IMR-90 (cell line): ENCODE results near the gene AJM1. TPM values are rescaled to one million over a fixed set of nuclear protein-coding genes. Genes with fewer than 3 reads are reported as not detected.

ENCODE experiments used
- ATAC-seq: fragments of 200-7000 bp; cut with Tn5 transposase; 2 replicates; pipeline ENCODE4 v1.9.1; 2020; ENCODE audit warnings: low read depth, mild to moderate bottlenecking, moderate library complexity
- BruUV-seq: library from RNA; stranded (reverse); fragments of 400-500 nt; replicated peaks from 2 replicates; lab custom pipeline; 2021; lab: Mats Ljungman, UMichigan
- CTCF ChIA-PET: fragments of 300-600 bp; formaldehyde crosslinking; extraction: SDS; loops from one replicate; lab custom pipeline; 2021; ENCODE audit warnings: antibody characterized with exemption; lab: Yijun Ruan, JAX
- POLR2A ChIA-PET: fragments of 300-600 bp; sonication (Branson Sonifier 250); formaldehyde crosslinking; loops from one replicate; lab custom pipeline; 2022; ENCODE audit warnings: antibody characterized with exemption; ENCODE audit not compliant: unreplicated experiment; lab: Charles Lee
- DNase-seq: peaks from one replicate; pipeline ENCODE4 v3.0.0; 2013
- H2AFZ ChIP-seq: replicated peaks from 2 replicates; pipeline ENCODE3; 2013; ENCODE audit warnings: low read length, mild to moderate bottlenecking; ENCODE audit not compliant: poor library complexity
- H2AK5ac ChIP-seq: 2 replicates; pipeline ENCODE4 v1.6.1; 2013; ENCODE audit warnings: low read depth, low read length, inconsistent platforms
- H2AK9ac ChIP-seq: replicated peaks from 2 replicates; pipeline ENCODE3; 2013; ENCODE audit warnings: mild to moderate bottlenecking, low read depth, low read length, moderate library complexity; ENCODE audit not compliant: poor library complexity
- H2BK120ac ChIP-seq: 2 replicates; pipeline ENCODE4 v1.6.1; 2013; ENCODE audit warnings: low read depth, low read length, inconsistent platforms
- H2BK15ac ChIP-seq: 3 replicates; pipeline ENCODE4 v1.6.1; 2013; ENCODE audit warnings: low read depth, low read length, inconsistent platforms
- H2BK20ac ChIP-seq: 2 replicates; pipeline ENCODE4 v1.6.1; 2013; ENCODE audit warnings: low read depth, mild to moderate bottlenecking, inconsistent platforms, low read length, moderate library complexity
- H2BK5ac ChIP-seq: 2 replicates; pipeline ENCODE4 v1.6.1; 2013; ENCODE audit warnings: mild to moderate bottlenecking, low read depth, low read length, inconsistent platforms; ENCODE audit not compliant: poor library complexity, severe bottlenecking
- H3K14ac ChIP-seq: replicated peaks from 2 replicates; pipeline ENCODE4 v1.6.1; 2013; ENCODE audit warnings: low read depth, low read length, inconsistent platforms
- H3K18ac ChIP-seq: 2 replicates; pipeline ENCODE4 v1.6.1; 2013; ENCODE audit warnings: low read depth, low read length, control low read depth
- H3K23ac ChIP-seq: 2 replicates; pipeline ENCODE4 v1.6.1; 2013; ENCODE audit warnings: low read depth, low read length, inconsistent platforms
- H3K27ac ChIP-seq: 2 replicates; pipeline ENCODE4 v1.5.1; 2013; ENCODE audit warnings: mild to moderate bottlenecking, control low read depth, low read length; ENCODE audit not compliant: insufficient read depth
- H3K27me3 ChIP-seq: 2 replicates; pipeline ENCODE4 v1.6.1; 2013; ENCODE audit warnings: low read length; ENCODE audit not compliant: control insufficient read depth, insufficient read depth
- H3K36me3 ChIP-seq: 2 replicates; pipeline ENCODE4 v1.6.1; 2013; ENCODE audit warnings: low read length, mixed read lengths; ENCODE audit not compliant: control insufficient read depth, insufficient read depth
- H3K4ac ChIP-seq: 2 replicates; pipeline ENCODE4 v1.6.1; 2013; ENCODE audit warnings: low read depth, low read length, inconsistent platforms
- H3K4me1 ChIP-seq: 2 replicates; pipeline ENCODE4 v1.6.1; 2013; ENCODE audit warnings: low read length, mixed read lengths; ENCODE audit not compliant: control insufficient read depth, insufficient read depth
- H3K4me2 ChIP-seq: 2 replicates; pipeline ENCODE4 v1.6.1; 2013; ENCODE audit warnings: low read depth, mild to moderate bottlenecking, control low read depth, low read length, moderate library complexity
- H3K4me3 ChIP-seq: 2 replicates; pipeline ENCODE4 v1.5.1; 2013; ENCODE audit warnings: low read depth, mild to moderate bottlenecking, control low read depth, low read length, moderate library complexity; ENCODE audit not compliant: insufficient read depth
- H3K56ac ChIP-seq: 2 replicates; pipeline ENCODE4 v1.6.1; 2013; ENCODE audit warnings: low read length, inconsistent platforms; ENCODE audit not compliant: insufficient read depth; ENCODE audit errors: extremely low read depth
- H3K79me1 ChIP-seq, 2 experiments: 2 replicates each; pipeline ENCODE4 v1.6.1; 2013; ENCODE audit warnings: low read length in 2 of 2, inconsistent platforms in 1 of 2, low read depth in 1 of 2
- H3K9ac ChIP-seq: 2 replicates; pipeline ENCODE4 v1.6.1; 2013; ENCODE audit warnings: low read depth, low read length, control low read depth
- H3K9me1 ChIP-seq: 2 replicates; pipeline ENCODE4 v1.6.1; 2013; ENCODE audit warnings: low read length, inconsistent platforms; ENCODE audit not compliant: insufficient read depth
- H3K9me3 ChIP-seq: 2 replicates; pipeline ENCODE4 v1.6.1; 2013; ENCODE audit warnings: low read length; ENCODE audit not compliant: control insufficient read depth, insufficient read depth
- H4K20me1 ChIP-seq: 2 replicates; pipeline ENCODE4 v1.6.1; 2013; ENCODE audit warnings: low read length, inconsistent platforms; ENCODE audit not compliant: insufficient read depth
- H4K5ac ChIP-seq: 2 replicates; pipeline ENCODE4 v1.6.1; 2013; ENCODE audit warnings: mild to moderate bottlenecking, low read depth, low read length, control low read depth
- H4K8ac ChIP-seq, 2 experiments: 2 replicates each; pipeline ENCODE4 v1.6.1; 2013; ENCODE audit warnings: low read depth in 2 of 2, low read length in 2 of 2, control low read depth in 1 of 2, inconsistent platforms in 1 of 2
- H4K91ac ChIP-seq: 2 replicates; pipeline ENCODE4 v1.6.1; 2013; ENCODE audit warnings: low read depth, low read length, inconsistent platforms; ENCODE audit not compliant: insufficient read depth
- BHLHE40 ChIP-seq: fragments of 150-350 bp; IDR thresholded peaks from 2 replicates; pipeline ENCODE4 v1.6.1; 2016; ENCODE audit warnings: mild to moderate bottlenecking, low read depth, low read length
- CEBPB ChIP-seq: IDR thresholded peaks from 2 replicates; pipeline ENCODE4 v1.6.1; 2012; ENCODE audit warnings: low read depth, low read length, improper control_type of control experiment
- CHD1 ChIP-seq: IDR thresholded peaks from 2 replicates; pipeline ENCODE4 v1.6.1; 2012; ENCODE audit warnings: low read depth, low read length, improper control_type of control experiment
- CTCF ChIP-seq: conservative IDR thresholded peaks from 2 replicates; pipeline ENCODE4 v1.5.1; 2012; ENCODE audit warnings: mild to moderate bottlenecking, low read depth, low read length, improper control_type of control experiment
- ELK1 ChIP-seq: fragments of 150-350 bp; IDR thresholded peaks from 2 replicates; pipeline ENCODE4 v1.6.1; 2016; ENCODE audit warnings: low read depth, mild to moderate bottlenecking, low read length, moderate library complexity, borderline replicate concordance
- FOS ChIP-seq: fragments of 150-350 bp; IDR thresholded peaks from 2 replicates; pipeline ENCODE4 v1.6.1; 2016; ENCODE audit warnings: low read depth, low read length
- MAFK ChIP-seq: IDR thresholded peaks from 2 replicates; pipeline ENCODE4 v1.6.1; 2012; ENCODE audit warnings: low read depth, low read length, improper control_type of control experiment
- MAZ ChIP-seq: IDR thresholded peaks from 2 replicates; pipeline ENCODE4 v1.6.1; 2012; ENCODE audit warnings: low read depth, mild to moderate bottlenecking, low read length, improper control_type of control experiment, moderate library complexity, borderline replicate concordance
- MXI1 ChIP-seq: IDR thresholded peaks from 2 replicates; pipeline ENCODE4 v1.6.1; 2012; ENCODE audit warnings: low read depth, mild to moderate bottlenecking, low read length, moderate library complexity, borderline replicate concordance
- NFE2L2 ChIP-seq: fragments of 150-350 bp; IDR thresholded peaks from 2 replicates; pipeline ENCODE4 v1.6.1; 2016; ENCODE audit warnings: low read depth, mild to moderate bottlenecking, low read length
- POLR2A ChIP-seq: IDR thresholded peaks from 2 replicates; pipeline ENCODE4 v1.6.1; 2012; ENCODE audit warnings: mild to moderate bottlenecking, low read depth, low read length
- RAD21 ChIP-seq: IDR thresholded peaks from 2 replicates; pipeline ENCODE4 v1.6.1; 2012; ENCODE audit warnings: low read length, improper control_type of control experiment
- RCOR1 ChIP-seq: IDR thresholded peaks from 2 replicates; pipeline ENCODE4 v1.6.1; 2012; ENCODE audit warnings: mild to moderate bottlenecking, low read length, improper control_type of control experiment; ENCODE audit not compliant: insufficient replicate concordance
- RFX5 ChIP-seq: IDR thresholded peaks from 2 replicates; pipeline ENCODE4 v1.8.0; 2012; ENCODE audit warnings: low read depth, mild to moderate bottlenecking, low read length, moderate library complexity
- SMC3 ChIP-seq: fragments of 150-350 bp; IDR thresholded peaks from 2 replicates; pipeline ENCODE4 v1.6.1; 2016; ENCODE audit warnings: low read depth, mild to moderate bottlenecking, antibody characterized with exemption, low read length, moderate library complexity
- USF2 ChIP-seq: fragments of 150-350 bp; IDR thresholded peaks from 2 replicates; pipeline ENCODE4 v1.6.1; 2017; ENCODE audit warnings: mild to moderate bottlenecking, antibody characterized with exemption, low read length, low read depth
- WGBS, 2 experiments: methylation state at CpG; one replicate each; pipeline versions ENCODE4 v1.1.5 to v1.1.7; 2013; ENCODE audit warnings: missing lambda C conversion rate in 2 of 2; ENCODE audit not compliant: insufficient read length in 1 of 2; ENCODE audit errors: extremely low coverage in 2 of 2; 5-methylcytosine and 5-hydroxymethylcytosine counted together
- dilution Hi-C: fragments of 300-500 bp; cut with HindIII; formaldehyde crosslinking; loops from one replicate; pipeline ENCODE4 v1.14.3; 2018; ENCODE audit warnings: low sequenced_read_pairs; ENCODE audit not compliant: unreplicated experiment
- in situ Hi-C: fragments of 300-500 bp; cut with MboI; formaldehyde crosslinking; loops from 3 replicates; pipeline ENCODE4 v1.14.3; 2019; ENCODE audit warnings: low sequenced_read_pairs, inconsistent platforms, mixed read lengths
- intact Hi-C: fragments of 100-400 bp; cut with micrococcal nuclease; formaldehyde crosslinking; loops from 2 replicates; pipeline ENCODE4 v1.10.0; 2022
- polyA plus RNA-seq, 3 experiments: library from polyadenylated mRNA; depleted of rRNA; stranded (reverse); fragments of >200 nt; gene quantifications; 2 replicates each; pipeline ENCODE4 v1.2.3, GENCODE V29; 2012; ENCODE audit warnings: low replicate concordance in 1 of 3
- total RNA-seq: library from RNA; depleted of rRNA; stranded (reverse); fragments of >200 nt; gene quantifications from 2 replicates; pipeline ENCODE4 v1.2.3, GENCODE V29; 2012

Gene AJM1
- total and polyA plus RNA-seq, 2 of the 4 experiments (the other 2 are of a cell fraction): 0.18 to 1.5 TPM

- peaks cover 11 to 23% of the 10 kb centered on the region in 2 experiments for H3K79me1 ChIP-seq
- no peak for TF ChIP-seq BHLHE40
- no peak for TF ChIP-seq FOS
- TF ChIP-seq RCOR1: no peak
- no peak for TF ChIP-seq ELK1
- no peak for TF ChIP-seq NFE2L2
- TF ChIP-seq MXI1: no peak
- no peak for TF ChIP-seq USF2
- TF ChIP-seq RAD21: no peak
- no peak for TF ChIP-seq MAFK
- TF ChIP-seq MAZ: no peak
- TF ChIP-seq CEBPB: no peak
- TF ChIP-seq POLR2A: no peak
- TF ChIP-seq SMC3: no peak
- TF ChIP-seq CTCF: no peak
- no peak for TF ChIP-seq RFX5
- TF ChIP-seq CHD1: no peak
- no peak overlapping the region for H3K4ac ChIP-seq
- H3K27me3 ChIP-seq: no peaks in the 10 kb centered on the region
- H2BK15ac ChIP-seq: no peak overlapping the region
- no peak overlapping the region for H2BK20ac ChIP-seq
- POLR2A ChIA-PET: interaction anchor here (0.6 kb wide), 1 partner anchor 469 kb away, joined by 3 read pairs; no protein-coding TSS in a partner anchor
- H2BK5ac ChIP-seq: no peak overlapping the region
- H3K9me1 ChIP-seq: no peaks in the 10 kb centered on the region
- intact Hi-C loops (no loop called here), in situ Hi-C loops (no loop called here), dilution Hi-C loops (no loop called here)
- no peak overlapping the region for H3K56ac ChIP-seq
- H3K27ac ChIP-seq: no peak overlapping the region
- H3K4me3 ChIP-seq: no peak overlapping the region
- no peak overlapping the region for H2BK120ac ChIP-seq
- H4K20me1 ChIP-seq: peaks cover 16% of the 10 kb centered on the region
- H3K18ac ChIP-seq: no peak overlapping the region
- H2AK9ac ChIP-seq: peak overlapping the region; percentile 28
- H3K14ac ChIP-seq: no peak overlapping the region
- H3K4me2 ChIP-seq: no peak overlapping the region
- no peak overlapping the region for H4K91ac ChIP-seq
- no peak overlapping the region for H3K23ac ChIP-seq
- H4K5ac ChIP-seq: no peak overlapping the region
- no peaks in the 10 kb centered on the region for H3K9me3 ChIP-seq
- no peak for ATAC-seq
- H4K8ac ChIP-seq: no peak overlapping the region
- no peak overlapping the region for H2AK5ac ChIP-seq
- no TSS peak for BruUV-seq
- DNase-seq: no peak
- CTCF ChIA-PET: no interaction called here
- no peak overlapping the region for H3K9ac ChIP-seq
- H2AFZ ChIP-seq: no peak overlapping the region
- H3K4me1 ChIP-seq: peaks cover 3% of the 10 kb centered on the region; the same call in 1 of the 2 replicates
- 86% methylated on average over 18 of the region's 42 CpGs; no CpG with 5 or more reads in 1 of the 2 experiments for WGBS, 2 experiments
- peaks cover 24% of the 10 kb centered on the region for H3K36me3 ChIP-seq
Observed at GRCh38 chr9:136821826-136822544, 20.3 kb upstream of the AJM1 start.
